WTC11 (cell line): ENCODE data around the gene NEDD4. TPM values are rescaled to one million over a fixed set of nuclear protein-coding genes. Genes with fewer than 3 reads are reported as not detected.

Experiments
- ATAC-seq: fragments of 200-7000 bp; cut with Tn5 transposase; 2 replicates; pipeline ENCODE4 v1.10.0; 2021; ENCODE audit warnings: mild to moderate bottlenecking, moderate library complexity
- CTCF ChIA-PET: fragments of 300-600 bp; sonication (Branson Sonifier 250); formaldehyde crosslinking; loops from one replicate; lab custom pipeline; 2021; ENCODE audit warnings: antibody characterized with exemption; lab: Charles Lee
- POLR2A ChIA-PET: fragments of 350-600 bp; sonication (Branson Sonifier 250); formaldehyde crosslinking; loops from one replicate; lab custom pipeline; 2021; ENCODE audit warnings: antibody characterized with exemption; lab: Charles Lee
- DNase-seq: peaks from one replicate; pipeline ENCODE4 v3.0.0; 2021; ENCODE audit warnings: low spot score
- H3K27ac Mint-ChIP-seq: 2 replicates; pipeline ENCODE4 v1.8.0; 2021; ENCODE audit warnings: mixed read lengths
- H3K27me3 Mint-ChIP-seq: 2 replicates; pipeline ENCODE4 v1.8.0; 2021; ENCODE audit warnings: low read depth, mild to moderate bottlenecking, moderate library complexity, mixed read lengths
- H3K36me3 Mint-ChIP-seq: 2 replicates; pipeline ENCODE4 v1.8.0; 2021; ENCODE audit warnings: mixed read lengths
- H3K4me1 Mint-ChIP-seq: 2 replicates; pipeline ENCODE4 v1.8.0; 2022; ENCODE audit warnings: mixed read lengths
- H3K4me3 Mint-ChIP-seq: 2 replicates; pipeline ENCODE4 v1.8.0; 2021; ENCODE audit warnings: mild to moderate bottlenecking, moderate library complexity, mixed read lengths
- H3K9me3 Mint-ChIP-seq: 2 replicates; pipeline ENCODE4 v1.8.0; 2021; ENCODE audit warnings: mixed read lengths
- ARID4B ChIP-seq: sonication (generic); formaldehyde crosslinking; IDR thresholded peaks from 2 replicates; pipeline ENCODE4 v1.8.0; 2023; ENCODE audit warnings: missing genetic modification reagents, mild to moderate bottlenecking, borderline replicate concordance
- ATF6 ChIP-seq: sonication (generic); formaldehyde crosslinking; IDR thresholded peaks from 2 replicates; pipeline ENCODE4 v1.8.1; 2023; ENCODE audit warnings: mild to moderate bottlenecking, missing genetic modification reagents
- E2F4 ChIP-seq: sonication (generic); formaldehyde crosslinking; IDR thresholded peaks from 2 replicates; pipeline ENCODE4 v1.8.1; 2022; ENCODE audit warnings: low read depth, mild to moderate bottlenecking, moderate library complexity, missing genetic modification reagents, borderline replicate concordance
- FOXJ3 ChIP-seq: sonication (generic); formaldehyde crosslinking; IDR thresholded peaks from 2 replicates; pipeline ENCODE4 v1.9.0; 2021; ENCODE audit warnings: missing genetic modification reagents, mild to moderate bottlenecking, borderline replicate concordance
- KAT7 ChIP-seq: sonication (generic); formaldehyde crosslinking; IDR thresholded peaks from 2 replicates; pipeline ENCODE4 v1.8.1; 2023; ENCODE audit warnings: missing genetic modification reagents, mild to moderate bottlenecking, borderline replicate concordance
- MAX ChIP-seq: sonication (generic); formaldehyde crosslinking; IDR thresholded peaks from 2 replicates; pipeline ENCODE4 v1.8.0; 2022; ENCODE audit warnings: mild to moderate bottlenecking, missing genetic modification reagents
- MYBL2 ChIP-seq: sonication (generic); formaldehyde crosslinking; IDR thresholded peaks from 2 replicates; pipeline ENCODE4 v1.8.1; 2023; ENCODE audit warnings: mild to moderate bottlenecking, moderate library complexity, missing genetic modification reagents
- NFYB ChIP-seq: sonication (generic); formaldehyde crosslinking; conservative IDR thresholded peaks from 2 replicates; pipeline ENCODE4 v1.8.0; 2022; ENCODE audit warnings: low read depth, missing genetic modification reagents
- NR1H2 ChIP-seq: sonication (generic); formaldehyde crosslinking; IDR thresholded peaks from 2 replicates; pipeline ENCODE4 v1.9.0; 2021; ENCODE audit warnings: mild to moderate bottlenecking, moderate library complexity, missing genetic modification reagents
- OVOL2 ChIP-seq: fragments of 250-450 bp; sonication (Bioruptor Pico); IDR thresholded peaks from 2 replicates; pipeline ENCODE4 v1.9.0; 2021; ENCODE audit warnings: mild to moderate bottlenecking, borderline replicate concordance
- PREB ChIP-seq: sonication (generic); formaldehyde crosslinking; IDR thresholded peaks from 2 replicates; pipeline ENCODE4 v1.8.1; 2022; ENCODE audit warnings: mild to moderate bottlenecking, missing genetic modification reagents, moderate library complexity, borderline replicate concordance
- RORB ChIP-seq: fragments of 250-450 bp; sonication (Bioruptor Pico); IDR thresholded peaks from 2 replicates; pipeline ENCODE4 v1.9.0; 2021; ENCODE audit warnings: mild to moderate bottlenecking
- SMAD4 ChIP-seq: sonication (generic); formaldehyde crosslinking; IDR thresholded peaks from 2 replicates; pipeline ENCODE4 v1.8.0; 2022; ENCODE audit warnings: mild to moderate bottlenecking, missing genetic modification reagents
- STAT6 ChIP-seq: sonication (generic); formaldehyde crosslinking; conservative IDR thresholded peaks from 2 replicates; pipeline ENCODE4 v1.8.1; 2023; ENCODE audit warnings: mild to moderate bottlenecking, low read depth, missing genetic modification reagents, moderate library complexity
- ZNF532 ChIP-seq: fragments of 250-450 bp; sonication (Bioruptor Pico); IDR thresholded peaks from 2 replicates; pipeline ENCODE4 v1.9.0; 2021; ENCODE audit warnings: mild to moderate bottlenecking, borderline replicate concordance
- ZNF671 ChIP-seq: fragments of 250-450 bp; sonication (Bioruptor Pico); IDR thresholded peaks from 2 replicates; pipeline ENCODE4 v1.8.0; 2021; ENCODE audit warnings: mild to moderate bottlenecking
- total RNA-seq: library from RNA; stranded (reverse); gene quantifications from 3 replicates; pipeline ENCODE4 v1.2.3, GENCODE V29; 2021

The NEDD4 gene
- total RNA-seq, 1 experiment from 2014 or later, result 4.5 TPM

- ChIA-PET POLR2A (no interaction called here), CTCF (interaction anchor here (0.9 kb wide), 1 partner anchor 14 kb away, joined by 3 read pairs; no protein-coding TSS in a partner anchor)
- H3K9me3 Mint-ChIP-seq, result peaks cover under 1% of the 10 kb centered on the region; the same call in 1 of the 2 replicates
- peaks cover 13% of the 10 kb centered on the region for H3K4me1 Mint-ChIP-seq
- no peak overlapping the region for H3K27ac Mint-ChIP-seq
- H3K27me3 Mint-ChIP-seq, result no peaks in the 10 kb centered on the region
- H3K4me3 Mint-ChIP-seq, result no peak overlapping the region
- H3K36me3 Mint-ChIP-seq, result no peaks in the 10 kb centered on the region
- ATAC-seq, result no peak
- no peak for DNase-seq
- TF ChIP-seq ZNF671, result no peak
- TF ChIP-seq KAT7 (CRISPR knock-in tag), result no peak
- no peak for TF ChIP-seq PREB (CRISPR knock-in tag)
- TF ChIP-seq E2F4 (CRISPR knock-in tag), result no peak
- no peak for TF ChIP-seq STAT6 (CRISPR knock-in tag)
- no peak for TF ChIP-seq NR1H2 (CRISPR knock-in tag)
- no peak for TF ChIP-seq ARID4B
- no peak for TF ChIP-seq ATF6 (CRISPR knock-in tag)
- TF ChIP-seq NFYB (CRISPR knock-in tag), result no peak
- no peak for TF ChIP-seq OVOL2 (CRISPR knock-in tag)
- no peak for TF ChIP-seq RORB
- no peak for TF ChIP-seq SMAD4 (CRISPR knock-in tag)
- no peak for TF ChIP-seq ZNF532
- no peak for TF ChIP-seq FOXJ3 (CRISPR knock-in tag)
- no peak for TF ChIP-seq MYBL2
- no peak for TF ChIP-seq MAX (CRISPR knock-in tag)
Observed at GRCh38 chr15:56038707-56039106, 45.3 kb upstream of the NEDD4 start.
